PC-3 (cell line): ENCODE results near the gene FKBP3. TPM values are rescaled to one million over a fixed set of nuclear protein-coding genes. Genes with fewer than 3 reads are reported as not detected.
A peak's percentile ranks its signal among the peaks of the same experiment; 100 is the strongest.

Experiments used
- ATAC-seq: fragments of 200-7000 bp; cut with Tn5 transposase; 2 replicates; pipeline ENCODE4 v1.9.1; 2020; ENCODE audit warnings: mild to moderate bottlenecking, moderate library complexity
- BruUV-seq: library from RNA; stranded (reverse); fragments of 400-500 nt; replicated peaks from 2 replicates; lab custom pipeline; 2021; lab: Mats Ljungman, UMichigan
- CTCF ChIA-PET: fragments of 300-600 bp; sonication (Branson Sonifier 250); formaldehyde crosslinking; loops from one replicate; lab custom pipeline; 2022; ENCODE audit warnings: antibody characterized with exemption; lab: Charles Lee
- POLR2A ChIA-PET: fragments of 300-600 bp; sonication (Branson Sonifier 250); formaldehyde crosslinking; loops from one replicate; lab custom pipeline; 2022; ENCODE audit warnings: antibody characterized with exemption; ENCODE audit not compliant: unreplicated experiment; lab: Charles Lee
- DNase-seq: peaks from one replicate; pipeline ENCODE4 v3.0.0-alpha.2; 2015
- H2AFZ ChIP-seq: fragments of 300-600 bp; sonication (generic); 2 replicates; pipeline ENCODE4 v1.6.0; 2016; ENCODE audit warnings: antibody characterized with exemption, low read length
- H3F3A ChIP-seq: fragments of 300-600 bp; sonication (generic); one replicate; pipeline ENCODE4 v1.6.0; 2017; ENCODE audit warnings: antibody characterized with exemption, low read length, control low read depth, mild to moderate bottlenecking; ENCODE audit not compliant: unreplicated experiment
- H3K27ac ChIP-seq: fragments of 300-600 bp; sonication (generic); 2 replicates; pipeline ENCODE4 v1.5.1; 2016; ENCODE audit warnings: mild to moderate bottlenecking, low read length
- H3K27me3 ChIP-seq: fragments of 300-600 bp; sonication (generic); 2 replicates; pipeline ENCODE4 v1.6.1; 2016; ENCODE audit warnings: low read length, mixed read lengths
- H3K36me3 ChIP-seq: fragments of 300-600 bp; sonication (generic); 2 replicates; pipeline ENCODE4 v1.6.1; 2016; ENCODE audit warnings: low read depth, mixed run types, low read length, mixed read lengths
- H3K4me1 ChIP-seq: fragments of 300-600 bp; sonication (generic); 2 replicates; pipeline ENCODE4 v1.5.1; 2016; ENCODE audit warnings: low read length; ENCODE audit not compliant: insufficient read depth
- H3K4me2 ChIP-seq: fragments of 300-600 bp; sonication (generic); 2 replicates; pipeline ENCODE4 v1.6.0; 2016; ENCODE audit warnings: low read length
- H3K4me3 ChIP-seq: fragments of 300-600 bp; sonication (generic); 2 replicates; pipeline ENCODE4 v1.5.1; 2016; ENCODE audit warnings: mild to moderate bottlenecking, low read length, mixed read lengths
- H3K79me2 ChIP-seq: fragments of 300-600 bp; sonication (generic); 2 replicates; pipeline ENCODE4 v1.6.1; 2017; ENCODE audit warnings: low read length, mixed read lengths
- H3K9ac ChIP-seq: fragments of 300-600 bp; sonication (generic); 2 replicates; pipeline ENCODE4 v1.6.0; 2016; ENCODE audit warnings: mild to moderate bottlenecking, low read length
- H3K9me2 ChIP-seq: fragments of 300-600 bp; sonication (generic); replicated peaks from 2 replicates; pipeline ENCODE4 v1.6.1; 2016; ENCODE audit warnings: mixed run types, low read length, mixed read lengths
- H3K9me3 ChIP-seq: fragments of 300-600 bp; sonication (generic); 2 replicates; pipeline ENCODE4 v1.6.1; 2016; ENCODE audit warnings: low read length, mixed read lengths
- H4K20me1 ChIP-seq: fragments of 300-600 bp; sonication (generic); 2 replicates; pipeline ENCODE4 v1.6.1; 2016; ENCODE audit warnings: low read length, mixed read lengths
- EZH2 ChIP-seq: fragments of 300-600 bp; sonication (generic); IDR thresholded peaks from one replicate; pipeline ENCODE4 v1.6.1; 2017; ENCODE audit warnings: antibody characterized with exemption, mild to moderate bottlenecking, low read length; ENCODE audit not compliant: unreplicated experiment
- EZH2phosphoT487 ChIP-seq: fragments of 300-600 bp; sonication (generic); IDR thresholded peaks from 2 replicates; pipeline ENCODE4 v1.6.1; 2018; ENCODE audit warnings: mild to moderate bottlenecking, antibody characterized with exemption, low read length, borderline replicate concordance
- intact Hi-C: fragments of 100-400 bp; cut with micrococcal nuclease; formaldehyde crosslinking; loops from 2 replicates; pipeline ENCODE4 v1.9.0; 2023
- total RNA-seq: library from RNA; depleted of rRNA; stranded (reverse); fragments of >200 nt; gene quantifications from 2 replicates; pipeline ENCODE4 v1.2.3, GENCODE V29; 2014
- TF ChIP-seq, protein P1 (sequence below): fragments of 300-600 bp; sonication (generic); conservative IDR thresholded peaks from 2 replicates; pipeline ENCODE4 v1.5.1; 2017; ENCODE audit warnings: antibody characterized with exemption, low read depth, mild to moderate bottlenecking, low read length

FKBP3 gene
- total RNA-seq, 1 experiment from 2014 or later, result 53.7 TPM

DNA sequence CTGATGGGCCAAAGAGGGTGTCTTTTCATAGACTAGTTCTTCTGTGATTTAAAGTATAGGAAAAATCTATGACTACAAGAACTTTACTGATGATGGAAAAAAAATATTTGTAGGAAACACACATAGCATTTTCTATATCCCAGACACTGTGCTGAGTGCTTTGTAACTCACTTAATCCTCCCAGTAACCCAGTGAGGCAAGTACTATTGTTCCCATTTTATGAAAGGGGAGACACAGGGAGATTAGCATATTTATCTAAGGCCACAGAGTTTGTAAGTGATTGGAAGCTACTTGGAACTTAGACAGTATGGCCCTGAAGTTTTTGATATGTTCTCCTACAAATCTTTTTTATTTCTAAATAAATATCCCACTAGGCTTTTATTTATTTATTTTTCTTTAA lies 30.5 kb downstream of the FKBP3 start:
- BruUV-seq, result no TSS peak
- TF ChIP-seq EZH2 (no peak), EZH2phosphoT487 (no peak)
- TF ChIP-seq, protein P1, sequence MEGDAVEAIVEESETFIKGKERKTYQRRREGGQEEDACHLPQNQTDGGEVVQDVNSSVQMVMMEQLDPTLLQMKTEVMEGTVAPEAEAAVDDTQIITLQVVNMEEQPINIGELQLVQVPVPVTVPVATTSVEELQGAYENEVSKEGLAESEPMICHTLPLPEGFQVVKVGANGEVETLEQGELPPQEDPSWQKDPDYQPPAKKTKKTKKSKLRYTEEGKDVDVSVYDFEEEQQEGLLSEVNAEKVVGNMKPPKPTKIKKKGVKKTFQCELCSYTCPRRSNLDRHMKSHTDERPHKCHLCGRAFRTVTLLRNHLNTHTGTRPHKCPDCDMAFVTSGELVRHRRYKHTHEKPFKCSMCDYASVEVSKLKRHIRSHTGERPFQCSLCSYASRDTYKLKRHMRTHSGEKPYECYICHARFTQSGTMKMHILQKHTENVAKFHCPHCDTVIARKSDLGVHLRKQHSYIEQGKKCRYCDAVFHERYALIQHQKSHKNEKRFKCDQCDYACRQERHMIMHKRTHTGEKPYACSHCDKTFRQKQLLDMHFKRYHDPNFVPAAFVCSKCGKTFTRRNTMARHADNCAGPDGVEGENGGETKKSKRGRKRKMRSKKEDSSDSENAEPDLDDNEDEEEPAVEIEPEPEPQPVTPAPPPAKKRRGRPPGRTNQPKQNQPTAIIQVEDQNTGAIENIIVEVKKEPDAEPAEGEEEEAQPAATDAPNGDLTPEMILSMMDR, result no peak
- H3K36me3 ChIP-seq, result peaks cover 74% of the 10 kb centered on the region

DNA sequence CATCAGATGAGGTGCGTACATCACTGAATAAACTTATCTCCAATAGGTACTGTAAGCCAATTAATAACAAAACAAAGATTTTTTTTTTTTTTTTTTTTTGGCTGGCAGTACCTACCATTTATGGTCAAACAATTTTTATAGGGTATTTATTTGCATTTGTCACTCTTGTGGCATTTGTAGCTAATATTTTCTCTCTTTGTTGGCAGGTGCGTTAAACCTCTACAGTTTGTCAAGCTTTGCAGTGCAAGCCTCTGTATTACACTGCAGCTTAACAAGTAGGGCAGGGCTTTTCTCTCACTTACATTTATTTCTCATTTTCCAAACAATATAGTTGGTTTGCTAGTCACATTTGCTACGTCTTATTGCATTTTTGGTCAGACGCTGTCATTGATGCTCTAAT lies 38.1 kb downstream of the FKBP3 start:
- Histone ChIP-seq H3K9me3 (no peaks in the 10 kb centered on the region), H3F3A (peaks cover 3% of the 10 kb centered on the region), H3K4me2 (peak overlapping the region; percentile 33; the same call in 1 of the 2 replicates), H3K4me1 (peaks cover 23% of the 10 kb centered on the region), H3K9ac (no peak overlapping the region), H3K27me3 (no peaks in the 10 kb centered on the region), H2AFZ (no peak overlapping the region), H3K9me2 (no peaks in the 10 kb centered on the region), H3K79me2 (peaks cover 60% of the 10 kb centered on the region), H4K20me1 (peaks cover 7% of the 10 kb centered on the region; the same call in 1 of the 2 replicates), H3K36me3 (peaks cover 52% of the 10 kb centered on the region), H3K4me3 (no peak overlapping the region), H3K27ac (no peak overlapping the region)
- BruUV-seq, result no TSS peak
- intact Hi-C loops, result loop anchor here (1.0 kb wide), 3 partner anchors 12 to 38 kb away; partner anchors contain the start of genes FKBP3 and PRPF39
- ATAC-seq, result peak; percentile 98
- TF ChIP-seq, protein P1, result no peak
- TF ChIP-seq EZH2 (no peak), EZH2phosphoT487 (no peak)
- ChIA-PET POLR2A (interaction anchor here (0.7 kb wide), 1 partner anchor 101 kb away, joined by 42 read pairs; no protein-coding TSS in a partner anchor), CTCF (interaction anchor here (0.6 kb wide), 1 partner anchor 228 kb away, joined by 3 read pairs; no protein-coding TSS in a partner anchor)
- DNase-seq, result peak; percentile 78

More for the DNA sequence above, 30.5 kb downstream of the FKBP3 start:
- no peaks in the 10 kb centered on the region for H3K9me3 ChIP-seq
- H3K9ac ChIP-seq, result no peak overlapping the region
- no peak overlapping the region for H3K4me2 ChIP-seq
- ChIA-PET CTCF (no interaction called here), POLR2A (no interaction called here)
- intact Hi-C loops, result no loop called here
- H3K4me1 ChIP-seq, result no peaks in the 10 kb centered on the region
- no peaks in the 10 kb centered on the region for H4K20me1 ChIP-seq
- H2AFZ ChIP-seq, result no peak overlapping the region
- H3K9me2 ChIP-seq, result no peaks in the 10 kb centered on the region
- 0 out of 2 replicates have a peak, but pooled peaks cover 5% of the 10 kb centered on the region for H3K79me2 ChIP-seq
- no peaks in the 10 kb centered on the region for H3F3A ChIP-seq
- ATAC-seq, result no peak
- no peak overlapping the region for H3K27ac ChIP-seq
- no peak for DNase-seq
- no peaks in the 10 kb centered on the region for H3K27me3 ChIP-seq
- H3K4me3 ChIP-seq, result no peak overlapping the region

DNA sequence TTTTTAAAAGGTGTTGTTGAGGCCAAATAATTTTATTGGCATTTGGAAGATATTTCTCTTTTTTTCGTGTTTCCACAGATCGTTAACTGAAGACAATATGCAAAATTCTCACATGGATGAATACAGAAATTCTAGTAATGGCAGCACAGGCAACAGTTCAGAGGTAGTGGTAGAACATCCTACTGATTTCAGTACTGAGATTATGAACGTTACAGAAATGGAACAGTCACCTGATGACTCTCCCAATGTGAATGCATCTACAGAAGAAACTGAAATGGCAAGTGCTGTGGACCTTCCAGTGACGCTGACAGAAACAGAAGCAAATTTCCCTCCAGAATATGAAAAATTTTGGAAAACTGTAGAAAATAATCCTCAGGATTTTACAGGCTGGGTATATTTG lies 39.1 kb downstream of the FKBP3 start:
- no peak for DNase-seq
- ATAC-seq, result no peak
- BruUV-seq, result no TSS peak
- no peak for TF ChIP-seq EZH2phosphoT487
- TF ChIP-seq, protein P1, result no peak
- no peak for TF ChIP-seq EZH2
- Histone ChIP-seq H3K4me3 (no peak overlapping the region), H3K36me3 (peaks cover 44% of the 10 kb centered on the region), H3F3A (peaks cover 3% of the 10 kb centered on the region), H2AFZ (no peak overlapping the region), H3K4me1 (peaks cover 30% of the 10 kb centered on the region), H3K27ac (no peak overlapping the region), H3K79me2 (peaks cover 67% of the 10 kb centered on the region), H3K9me3 (no peaks in the 10 kb centered on the region), H4K20me1 (peaks cover 17% of the 10 kb centered on the region; the same call in 1 of the 2 replicates), H3K4me2 (no peak overlapping the region), H3K9ac (no peak overlapping the region), H3K9me2 (no peaks in the 10 kb centered on the region), H3K27me3 (no peaks in the 10 kb centered on the region)
- POLR2A ChIA-PET, result no interaction called here
- intact Hi-C loops, result no loop called here
- CTCF ChIA-PET, result no interaction called here
